WTC11 (cell line): ENCODE data around the gene FGD6. TPM values are rescaled to one million over a fixed set of nuclear protein-coding genes. Genes with fewer than 3 reads are reported as not detected.
"Not testable (repeated sequence)": the region's sequence is repeated elsewhere in the genome, so short reads cannot be mapped to it uniquely, and the experiment has no call there.

ENCODE experiments used
- ATAC-seq: fragments of 200-7000 bp; cut with Tn5 transposase; 2 replicates; pipeline ENCODE4 v1.10.0; 2021; ENCODE audit warnings: mild to moderate bottlenecking, moderate library complexity
- CTCF ChIA-PET: fragments of 300-600 bp; sonication (Branson Sonifier 250); formaldehyde crosslinking; loops from one replicate; lab custom pipeline; 2021; ENCODE audit warnings: antibody characterized with exemption; lab: Charles Lee
- POLR2A ChIA-PET: fragments of 350-600 bp; sonication (Branson Sonifier 250); formaldehyde crosslinking; loops from one replicate; lab custom pipeline; 2021; ENCODE audit warnings: antibody characterized with exemption; lab: Charles Lee
- DNase-seq: peaks from one replicate; pipeline ENCODE4 v3.0.0; 2021; ENCODE audit warnings: low spot score
- H3K27ac Mint-ChIP-seq: 2 replicates; pipeline ENCODE4 v1.8.0; 2021; ENCODE audit warnings: mixed read lengths
- H3K27me3 Mint-ChIP-seq: 2 replicates; pipeline ENCODE4 v1.8.0; 2021; ENCODE audit warnings: low read depth, mild to moderate bottlenecking, moderate library complexity, mixed read lengths
- H3K36me3 Mint-ChIP-seq: 2 replicates; pipeline ENCODE4 v1.8.0; 2021; ENCODE audit warnings: mixed read lengths
- H3K4me1 Mint-ChIP-seq: 2 replicates; pipeline ENCODE4 v1.8.0; 2022; ENCODE audit warnings: mixed read lengths
- H3K4me3 Mint-ChIP-seq: 2 replicates; pipeline ENCODE4 v1.8.0; 2021; ENCODE audit warnings: mild to moderate bottlenecking, moderate library complexity, mixed read lengths
- H3K9me3 Mint-ChIP-seq: 2 replicates; pipeline ENCODE4 v1.8.0; 2021; ENCODE audit warnings: mixed read lengths
- ATF1 ChIP-seq: sonication (generic); formaldehyde crosslinking; IDR thresholded peaks from 2 replicates; pipeline ENCODE4 v1.8.1; 2023; ENCODE audit warnings: mild to moderate bottlenecking, moderate library complexity, missing genetic modification reagents
- ATF3 ChIP-seq: sonication (generic); formaldehyde crosslinking; conservative IDR thresholded peaks from 2 replicates; pipeline ENCODE4 v1.8.1; 2022; ENCODE audit warnings: mild to moderate bottlenecking, missing genetic modification reagents
- CREM ChIP-seq: sonication (generic); formaldehyde crosslinking; IDR thresholded peaks from 2 replicates; pipeline ENCODE4 v1.8.1; 2022; ENCODE audit warnings: mild to moderate bottlenecking, missing genetic modification reagents, moderate library complexity
- ERG ChIP-seq: fragments of 250-450 bp; sonication (Bioruptor Pico); IDR thresholded peaks from 2 replicates; pipeline ENCODE4 v1.8.0; 2021; ENCODE audit warnings: mild to moderate bottlenecking
- ETV6 ChIP-seq: sonication (generic); formaldehyde crosslinking; IDR thresholded peaks from 2 replicates; pipeline ENCODE4 v1.8.1; 2022; ENCODE audit warnings: mild to moderate bottlenecking, missing genetic modification reagents
- FOXK1 ChIP-seq: sonication (generic); formaldehyde crosslinking; IDR thresholded peaks from 2 replicates; pipeline ENCODE4 v1.8.0; 2022; ENCODE audit warnings: mild to moderate bottlenecking, moderate library complexity, missing genetic modification reagents
- GTF2I ChIP-seq: fragments of 250-450 bp; sonication (Bioruptor Pico); conservative IDR thresholded peaks from 2 replicates; pipeline ENCODE4 v1.4.0; 2021; ENCODE audit warnings: mild to moderate bottlenecking
- MYBL2 ChIP-seq: sonication (generic); formaldehyde crosslinking; IDR thresholded peaks from 2 replicates; pipeline ENCODE4 v1.8.1; 2023; ENCODE audit warnings: mild to moderate bottlenecking, moderate library complexity, missing genetic modification reagents
- NR2C2 ChIP-seq: sonication (generic); formaldehyde crosslinking; IDR thresholded peaks from 2 replicates; pipeline ENCODE4 v1.8.0; 2022; ENCODE audit warnings: mild to moderate bottlenecking, missing genetic modification reagents
- NR3C1 ChIP-seq: sonication (generic); formaldehyde crosslinking; conservative IDR thresholded peaks from 2 replicates; pipeline ENCODE4 v1.8.1; 2023; ENCODE audit warnings: low read depth, mild to moderate bottlenecking, missing genetic modification reagents
- PRRX2 ChIP-seq: fragments of 250-450 bp; sonication (Bioruptor Pico); IDR thresholded peaks from 2 replicates; pipeline ENCODE4 v1.8.0; 2021; ENCODE audit warnings: mild to moderate bottlenecking
- RORB ChIP-seq: fragments of 250-450 bp; sonication (Bioruptor Pico); IDR thresholded peaks from 2 replicates; pipeline ENCODE4 v1.9.0; 2021; ENCODE audit warnings: mild to moderate bottlenecking
- SMAD3 ChIP-seq: sonication (generic); formaldehyde crosslinking; IDR thresholded peaks from 2 replicates; pipeline ENCODE4 v1.8.0; 2022; ENCODE audit warnings: missing genetic modification reagents, mild to moderate bottlenecking, borderline replicate concordance
- SMAD4 ChIP-seq: sonication (generic); formaldehyde crosslinking; IDR thresholded peaks from 2 replicates; pipeline ENCODE4 v1.8.0; 2022; ENCODE audit warnings: mild to moderate bottlenecking, missing genetic modification reagents
- ZBTB43 ChIP-seq: sonication (generic); formaldehyde crosslinking; IDR thresholded peaks from 2 replicates; pipeline ENCODE4 v1.8.1; 2023; ENCODE audit warnings: mild to moderate bottlenecking, missing genetic modification reagents
- ZMAT4 ChIP-seq: fragments of 250-450 bp; sonication (Bioruptor Pico); IDR thresholded peaks from 2 replicates; pipeline ENCODE4 v1.9.0; 2021; ENCODE audit warnings: mild to moderate bottlenecking
- ZNF121 ChIP-seq: sonication (generic); formaldehyde crosslinking; IDR thresholded peaks from 2 replicates; pipeline ENCODE4 v1.8.0; 2023; ENCODE audit warnings: missing genetic modification reagents
- ZNF232 ChIP-seq: sonication (generic); formaldehyde crosslinking; IDR thresholded peaks from 2 replicates; pipeline ENCODE4 v1.8.0; 2022; ENCODE audit warnings: mild to moderate bottlenecking, missing genetic modification reagents
- ZNF423 ChIP-seq: fragments of 250-450 bp; sonication (Bioruptor Pico); IDR thresholded peaks from 2 replicates; pipeline ENCODE4 v2.1.2; 2022; ENCODE audit warnings: mild to moderate bottlenecking, moderate library complexity
- total RNA-seq: library from RNA; stranded (reverse); gene quantifications from 3 replicates; pipeline ENCODE4 v1.2.3, GENCODE V29; 2021
- TF ChIP-seq, protein P1 (sequence below): sonication (generic); formaldehyde crosslinking; IDR thresholded peaks from 2 replicates; pipeline ENCODE4 v1.8.0; 2023; ENCODE audit warnings: missing genetic modification reagents, mild to moderate bottlenecking, borderline replicate concordance
- TF ChIP-seq, protein P2 (sequence below): sonication (generic); formaldehyde crosslinking; IDR thresholded peaks from 2 replicates; pipeline ENCODE4 v1.8.1; 2023; ENCODE audit warnings: mild to moderate bottlenecking, missing genetic modification reagents, moderate library complexity

FGD6 gene
- total RNA-seq, 1 experiment from 2014 or later: 28.2 TPM

GRCh38 chr12:95243497-95244183 lies 26.4 kb upstream of the FGD6 start:
- no peak for ATAC-seq
- Mint-ChIP-seq H3K4me3 (no peak overlapping the region), H3K4me1 (peaks cover 2% of the 10 kb centered on the region), H3K27me3 (no peaks in the 10 kb centered on the region), H3K36me3 (peaks cover 15% of the 10 kb centered on the region), H3K27ac (peak overlapping the region; percentile 32; the same call in 1 of the 2 replicates), H3K9me3 (peaks cover 3% of the 10 kb centered on the region; the same call in 1 of the 2 replicates)
- ChIA-PET CTCF (interaction anchor here (0.6 kb wide), 1 partner anchor 31 kb away, joined by 3 read pairs; no protein-coding TSS in a partner anchor), POLR2A (no interaction called here)
- no peak for DNase-seq
- TF ChIP-seq PRRX2 (CRISPR knock-in tag): no peak
- TF ChIP-seq ATF3: no peak
- TF ChIP-seq, protein P1, sequence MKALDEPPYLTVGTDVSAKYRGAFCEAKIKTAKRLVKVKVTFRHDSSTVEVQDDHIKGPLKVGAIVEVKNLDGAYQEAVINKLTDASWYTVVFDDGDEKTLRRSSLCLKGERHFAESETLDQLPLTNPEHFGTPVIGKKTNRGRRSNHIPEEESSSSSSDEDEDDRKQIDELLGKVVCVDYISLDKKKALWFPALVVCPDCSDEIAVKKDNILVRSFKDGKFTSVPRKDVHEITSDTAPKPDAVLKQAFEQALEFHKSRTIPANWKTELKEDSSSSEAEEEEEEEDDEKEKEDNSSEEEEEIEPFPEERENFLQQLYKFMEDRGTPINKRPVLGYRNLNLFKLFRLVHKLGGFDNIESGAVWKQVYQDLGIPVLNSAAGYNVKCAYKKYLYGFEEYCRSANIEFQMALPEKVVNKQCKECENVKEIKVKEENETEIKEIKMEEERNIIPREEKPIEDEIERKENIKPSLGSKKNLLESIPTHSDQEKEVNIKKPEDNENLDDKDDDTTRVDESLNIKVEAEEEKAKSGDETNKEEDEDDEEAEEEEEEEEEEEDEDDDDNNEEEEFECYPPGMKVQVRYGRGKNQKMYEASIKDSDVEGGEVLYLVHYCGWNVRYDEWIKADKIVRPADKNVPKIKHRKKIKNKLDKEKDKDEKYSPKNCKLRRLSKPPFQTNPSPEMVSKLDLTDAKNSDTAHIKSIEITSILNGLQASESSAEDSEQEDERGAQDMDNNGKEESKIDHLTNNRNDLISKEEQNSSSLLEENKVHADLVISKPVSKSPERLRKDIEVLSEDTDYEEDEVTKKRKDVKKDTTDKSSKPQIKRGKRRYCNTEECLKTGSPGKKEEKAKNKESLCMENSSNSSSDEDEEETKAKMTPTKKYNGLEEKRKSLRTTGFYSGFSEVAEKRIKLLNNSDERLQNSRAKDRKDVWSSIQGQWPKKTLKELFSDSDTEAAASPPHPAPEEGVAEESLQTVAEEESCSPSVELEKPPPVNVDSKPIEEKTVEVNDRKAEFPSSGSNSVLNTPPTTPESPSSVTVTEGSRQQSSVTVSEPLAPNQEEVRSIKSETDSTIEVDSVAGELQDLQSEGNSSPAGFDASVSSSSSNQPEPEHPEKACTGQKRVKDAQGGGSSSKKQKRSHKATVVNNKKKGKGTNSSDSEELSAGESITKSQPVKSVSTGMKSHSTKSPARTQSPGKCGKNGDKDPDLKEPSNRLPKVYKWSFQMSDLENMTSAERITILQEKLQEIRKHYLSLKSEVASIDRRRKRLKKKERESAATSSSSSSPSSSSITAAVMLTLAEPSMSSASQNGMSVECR (CRISPR knock-in tag): no peak
- no peak for TF ChIP-seq SMAD3 (CRISPR knock-in tag)
- no peak for TF ChIP-seq GTF2I (CRISPR knock-in tag)
- no peak for TF ChIP-seq ZNF423
- no peak for TF ChIP-seq ZNF232 (CRISPR knock-in tag)
- TF ChIP-seq, protein P2, sequence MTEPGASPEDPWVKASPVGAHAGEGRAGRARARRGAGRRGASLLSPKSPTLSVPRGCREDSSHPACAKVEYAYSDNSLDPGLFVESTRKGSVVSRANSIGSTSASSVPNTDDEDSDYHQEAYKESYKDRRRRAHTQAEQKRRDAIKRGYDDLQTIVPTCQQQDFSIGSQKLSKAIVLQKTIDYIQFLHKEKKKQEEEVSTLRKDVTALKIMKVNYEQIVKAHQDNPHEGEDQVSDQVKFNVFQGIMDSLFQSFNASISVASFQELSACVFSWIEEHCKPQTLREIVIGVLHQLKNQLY (CRISPR knock-in tag): no peak
- TF ChIP-seq ZBTB43: no peak
- no peak for TF ChIP-seq RORB
- TF ChIP-seq ZNF121: no peak
- TF ChIP-seq NR3C1 (CRISPR knock-in tag): no peak
- TF ChIP-seq ETV6 (CRISPR knock-in tag): no peak
- TF ChIP-seq ZMAT4 (CRISPR knock-in tag): no peak
- TF ChIP-seq NR2C2 (CRISPR knock-in tag): no peak
- TF ChIP-seq FOXK1: no peak
- no peak for TF ChIP-seq SMAD4 (CRISPR knock-in tag)
- TF ChIP-seq, all 79 proteins: peak for 0

DNA sequence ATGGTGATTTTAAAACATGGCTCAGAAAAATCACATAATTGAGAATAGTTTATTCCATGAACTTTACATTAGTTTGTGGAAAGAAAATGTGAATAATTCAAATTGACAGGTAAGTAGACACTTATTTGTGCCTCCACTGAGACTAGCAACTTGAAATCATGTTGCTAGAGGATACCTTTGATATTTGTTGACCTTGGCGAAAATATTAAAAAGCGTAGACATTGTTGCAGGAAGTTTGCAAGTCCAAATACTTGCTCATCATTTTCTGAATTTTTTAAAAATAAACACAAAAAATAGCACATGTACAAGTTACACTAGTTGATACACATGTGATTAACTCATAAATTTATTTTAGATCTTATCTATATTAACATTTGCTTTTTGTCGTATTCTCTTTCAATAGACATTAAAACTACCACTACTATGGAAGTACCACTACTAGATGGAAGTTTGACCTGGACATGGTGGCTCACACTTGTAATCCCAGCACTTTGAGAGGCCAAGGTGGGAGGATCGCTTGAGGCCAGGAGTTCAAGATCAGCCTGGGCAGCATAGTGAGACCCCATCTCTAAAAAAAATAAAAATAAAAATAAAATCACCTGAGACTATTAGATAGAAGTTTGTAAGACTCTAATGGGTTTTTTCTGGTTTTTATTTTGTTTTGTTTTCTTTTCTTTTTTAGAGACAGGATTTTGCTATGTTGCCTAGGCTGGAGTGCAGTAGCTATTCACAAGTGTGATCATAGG lies 24.7 kb upstream of the FGD6 start:
- ATAC-seq: no peak
- no peak overlapping the region for H3K27ac Mint-ChIP-seq
- POLR2A ChIA-PET: no interaction called here

DNA sequence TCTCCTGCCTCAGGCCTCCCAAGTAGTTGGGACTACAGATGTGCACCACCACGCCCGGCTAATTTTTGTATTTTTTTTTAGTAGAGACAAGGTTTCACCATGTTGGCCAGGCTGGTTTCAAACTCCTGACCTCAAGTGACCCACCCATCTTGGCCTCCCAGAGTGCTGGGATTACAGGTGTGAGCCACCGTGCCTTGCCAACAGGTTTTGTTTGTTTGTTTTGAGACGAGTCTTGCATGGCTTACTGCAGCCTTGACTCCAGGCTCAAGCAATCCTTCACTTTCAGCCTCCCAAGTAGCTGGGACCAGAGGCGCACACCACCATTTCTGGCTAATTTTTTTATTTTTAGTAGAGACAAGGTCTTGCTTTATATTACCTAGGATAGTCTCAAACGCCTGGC lies 23.9 kb upstream of the FGD6 start:
- POLR2A ChIA-PET: not testable (repeated sequence)

More for the DNA sequence above, 24.7 kb upstream of the FGD6 start:
- DNase-seq: no peak
- TF ChIP-seq ZNF121: peak; percentile 84
- TF ChIP-seq MYBL2 (CRISPR knock-in tag): no peak
- TF ChIP-seq CREM: no peak
- TF ChIP-seq ERG (CRISPR knock-in tag): no peak
- TF ChIP-seq GTF2I (CRISPR knock-in tag): no peak
- no peak for TF ChIP-seq ATF1 (CRISPR knock-in tag)
- CTCF ChIA-PET: no interaction called here
- no peaks in the 10 kb centered on the region for H3K27me3 Mint-ChIP-seq
- peaks cover 3% of the 10 kb centered on the region; the same call in 1 of the 2 replicates for H3K9me3 Mint-ChIP-seq
- H3K4me1 Mint-ChIP-seq: no peaks in the 10 kb centered on the region
- H3K4me3 Mint-ChIP-seq: no peak overlapping the region
- peaks cover 19% of the 10 kb centered on the region for H3K36me3 Mint-ChIP-seq

More for the DNA sequence above, 23.9 kb upstream of the FGD6 start:
- H3K27me3 Mint-ChIP-seq, H3K27ac Mint-ChIP-seq, ATAC-seq, DNase-seq, H3K4me3 Mint-ChIP-seq, H3K9me3 Mint-ChIP-seq, CTCF ChIA-PET, H3K4me1 Mint-ChIP-seq: not testable (repeated sequence)
- peaks cover 27% of the 10 kb centered on the region for H3K36me3 Mint-ChIP-seq
